GM12878 (cell line): ENCODE data around the gene STAT5A. TPM values are rescaled to one million over a fixed set of nuclear protein-coding genes. Genes with fewer than 3 reads are reported as not detected.

ENCODE experiments used
- BMI1 ChIP-seq: fragments of 450-650 bp; IDR thresholded peaks from 2 replicates; pipeline ENCODE4 v1.6.1; 2016; ENCODE audit warnings: mild to moderate bottlenecking, moderate library complexity, borderline replicate concordance
- CEBPZ ChIP-seq: fragments of 150-350 bp; IDR thresholded peaks from 2 replicates; pipeline ENCODE4 v1.6.1; 2016; ENCODE audit warnings: low read depth, low read length
- CREM ChIP-seq: IDR thresholded peaks from 2 replicates; pipeline ENCODE4 v1.6.1; 2014; ENCODE audit warnings: antibody characterized with exemption, low read depth
- E4F1 ChIP-seq: fragments of 450-650 bp; IDR thresholded peaks from 2 replicates; pipeline ENCODE4 v1.6.1; 2018; ENCODE audit warnings: borderline replicate concordance, mild to moderate bottlenecking; ENCODE audit not compliant: partially characterized antibody
- EGR1 ChIP-seq, 2 experiments: IDR thresholded peaks; 1 replicate in 1 of 2; 2 replicates in 1 of 2; pipeline ENCODE4 v1.6.1; 2011 to 2012; ENCODE audit warnings: low read depth in 2 of 2, low read length in 2 of 2, borderline replicate concordance in 1 of 2, mild to moderate bottlenecking in 1 of 2, moderate library complexity in 1 of 2
- GABPA ChIP-seq: IDR thresholded peaks from 2 replicates; pipeline ENCODE4 v1.6.1; 2014; ENCODE audit warnings: antibody characterized with exemption, low read depth, mild to moderate bottlenecking, inconsistent platforms
- MAX ChIP-seq: IDR thresholded peaks from 2 replicates; pipeline ENCODE4 v1.6.1; 2012; ENCODE audit warnings: low read depth, low read length, improper control_type of control experiment
- MEF2B ChIP-seq: fragments of 450-650 bp; IDR thresholded peaks from 2 replicates; pipeline ENCODE4 v1.6.1; 2018; ENCODE audit warnings: mild to moderate bottlenecking, moderate library complexity; ENCODE audit not compliant: partially characterized antibody, poor library complexity, severe bottlenecking
- MTA2 ChIP-seq: fragments of 450-650 bp; IDR thresholded peaks from 2 replicates; pipeline ENCODE4 v1.6.1; 2016; ENCODE audit warnings: low read depth, mild to moderate bottlenecking, moderate library complexity
- MTA3 ChIP-seq: IDR thresholded peaks from 2 replicates; pipeline ENCODE4 v1.6.1; 2012; ENCODE audit warnings: low read length, inconsistent platforms, borderline replicate concordance
- NFXL1 ChIP-seq: fragments of 450-650 bp; IDR thresholded peaks from 2 replicates; pipeline ENCODE4 v1.6.1; 2017; ENCODE audit warnings: antibody characterized with exemption, mild to moderate bottlenecking, borderline replicate concordance
- PAX8 ChIP-seq: fragments of 450-650 bp; IDR thresholded peaks from 2 replicates; pipeline ENCODE4 v1.6.1; 2017; ENCODE audit warnings: mild to moderate bottlenecking, moderate library complexity
- POLR2A ChIP-seq: IDR thresholded peaks from 2 replicates; pipeline ENCODE4 v1.6.1; 2011; ENCODE audit warnings: low read depth, mild to moderate bottlenecking, low read length
- RUNX3 ChIP-seq: IDR thresholded peaks from 2 replicates; pipeline ENCODE4 v1.6.1; 2012; ENCODE audit warnings: low read length, inconsistent platforms
- SIX5 ChIP-seq: IDR thresholded peaks from 2 replicates; pipeline ENCODE4 v1.6.1; 2011; ENCODE audit warnings: mild to moderate bottlenecking, low read depth, low read length, moderate library complexity; ENCODE audit not compliant: severe bottlenecking
- SMAD1 ChIP-seq: fragments of 450-650 bp; IDR thresholded peaks from 2 replicates; pipeline ENCODE4 v1.6.1; 2018; ENCODE audit warnings: mild to moderate bottlenecking, low read depth; ENCODE audit not compliant: partially characterized antibody
- SMARCA5 ChIP-seq: fragments of 450-650 bp; IDR thresholded peaks from 2 replicates; pipeline ENCODE4 v1.6.1; 2017; ENCODE audit warnings: mild to moderate bottlenecking
- WRNIP1 ChIP-seq: IDR thresholded peaks from 2 replicates; pipeline ENCODE4 v1.6.1; 2011; ENCODE audit warnings: low read depth, low read length, improper control_type of control experiment, borderline replicate concordance
- ZSCAN29 ChIP-seq: fragments of 450-650 bp; IDR thresholded peaks from 2 replicates; pipeline ENCODE4 v1.6.1; 2017; ENCODE audit warnings: mild to moderate bottlenecking, moderate library complexity
- polyA plus RNA-seq, 11 experiments: library from polyadenylated mRNA; depleted of rRNA in 4 of 11; unstranded in 6 of 11; stranded (reverse) in 5 of 11; fragments of >200 nt; fragmentation: Nextera tagmentation in 4 of 11; fragmentation: Illumina TruSeq in 1 of 11; extraction: Ambion mirVana in 4 of 11; extraction: Trizol in 1 of 11; gene quantifications; 1 replicate in 1 of 11; 2 replicates in 10 of 11; pipeline versions ENCODE4 v1.2.1 to v1.2.3, GENCODE V29; 2011 to 2016; ENCODE audit warnings: inconsistent platforms in 2 of 11, missing spikeins in 2 of 11, low read depth in 1 of 11
- total RNA-seq, 4 experiments: library from RNA; depleted of rRNA in 3 of 4; stranded (reverse); fragments of >200 nt in 3 of 4; fragmentation: Illumina TruSeq in 1 of 4; extraction: Trizol in 1 of 4; gene quantifications; 2 replicates each; pipeline versions ENCODE4 v1.2.1 to v1.2.3, GENCODE V29; 2013 to 2021
- TF ChIP-seq, protein P1 (sequence below): IDR thresholded peaks from 2 replicates; pipeline ENCODE4 v1.6.1; 2011; ENCODE audit warnings: borderline replicate concordance, low read depth, mild to moderate bottlenecking, moderate library complexity, low read length; ENCODE audit not compliant: insufficient read depth, poor library complexity, severe bottlenecking
- TF ChIP-seq, protein P2 (sequence below): fragments of 450-650 bp; IDR thresholded peaks from 2 replicates; pipeline ENCODE4 v1.6.1; 2016; ENCODE audit warnings: mild to moderate bottlenecking

Gene STAT5A
- total and polyA plus RNA-seq, 10 of the 15 experiments (the other 5 are each of a cell fraction or from before 2014, with no cell fraction given) = 14.8 to 86.4 (median 41.5) TPM

DNA sequence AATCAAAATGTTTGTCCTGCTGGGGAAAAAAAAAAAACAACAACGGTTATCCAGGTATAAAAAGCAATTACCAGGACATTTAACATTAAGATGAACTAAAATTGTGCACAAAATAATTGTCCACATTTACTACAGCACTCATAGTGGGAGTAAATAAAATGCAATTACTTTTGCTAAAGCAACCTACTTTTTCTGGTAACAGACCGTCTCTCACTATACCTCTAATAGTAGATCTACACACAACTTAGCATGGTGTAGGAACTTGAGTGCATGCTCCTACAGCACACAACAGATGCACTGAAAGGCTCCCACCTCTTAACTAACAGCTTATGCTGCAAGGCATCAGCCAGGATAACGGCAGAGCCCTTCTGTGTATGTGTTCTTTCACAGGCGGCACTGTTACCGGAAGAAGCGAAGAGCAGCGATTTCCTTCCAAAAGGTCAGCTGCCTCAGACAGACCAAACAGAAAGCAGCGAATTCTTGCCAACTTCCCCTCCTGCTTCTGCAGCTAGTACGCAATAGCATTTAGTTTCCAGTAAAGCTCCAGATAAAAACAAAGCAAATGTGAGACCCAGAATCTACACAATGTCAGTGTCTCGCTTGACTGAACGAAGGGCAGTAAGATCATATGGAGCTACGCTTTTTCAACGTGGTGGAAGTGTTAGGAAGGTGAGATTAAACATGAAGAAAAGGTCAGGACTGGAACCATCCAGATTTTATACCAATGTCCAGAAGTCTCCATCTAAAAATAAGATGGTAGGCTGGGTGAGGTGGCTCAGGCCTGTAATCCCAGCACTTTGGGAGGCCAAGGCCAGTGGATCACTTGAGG is 39.7 kb upstream of the STAT5A start (continued):
- no peak for TF ChIP-seq CEBPZ
- TF ChIP-seq GABPA = peak; percentile 76
- no peak for TF ChIP-seq BMI1
- TF ChIP-seq, protein P1, sequence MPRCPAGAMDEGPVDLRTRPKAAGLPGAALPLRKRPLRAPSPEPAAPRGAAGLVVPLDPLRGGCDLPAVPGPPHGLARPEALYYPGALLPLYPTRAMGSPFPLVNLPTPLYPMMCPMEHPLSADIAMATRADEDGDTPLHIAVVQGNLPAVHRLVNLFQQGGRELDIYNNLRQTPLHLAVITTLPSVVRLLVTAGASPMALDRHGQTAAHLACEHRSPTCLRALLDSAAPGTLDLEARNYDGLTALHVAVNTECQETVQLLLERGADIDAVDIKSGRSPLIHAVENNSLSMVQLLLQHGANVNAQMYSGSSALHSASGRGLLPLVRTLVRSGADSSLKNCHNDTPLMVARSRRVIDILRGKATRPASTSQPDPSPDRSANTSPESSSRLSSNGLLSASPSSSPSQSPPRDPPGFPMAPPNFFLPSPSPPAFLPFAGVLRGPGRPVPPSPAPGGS = no peak
- no peak for TF ChIP-seq CREM
- peak; percentile 81 for TF ChIP-seq POLR2A
- TF ChIP-seq SIX5 = no peak
- TF ChIP-seq MAX = 0 out of 2 replicates have a peak, but pooled peaks have one; percentile 27
- no peak for TF ChIP-seq WRNIP1
- no peak for TF ChIP-seq MTA2
- no peak for TF ChIP-seq NFXL1
- TF ChIP-seq MEF2B = no peak
- TF ChIP-seq ZSCAN29 = no peak
- no peak for TF ChIP-seq MTA3
- no peak for TF ChIP-seq EGR1 (IDR thresholded peaks at IDR 0.05; ENCODE audit: borderline replicate concordance in 1 of 2, low read depth in 2 of 2, low read length in 2 of 2)
- no peak for TF ChIP-seq SMAD1
- TF ChIP-seq E4F1 = peak; percentile 16
- TF ChIP-seq PAX8 = 0 out of 2 replicates have a peak, but pooled peaks have one; percentile 23
- TF ChIP-seq, protein P2, sequence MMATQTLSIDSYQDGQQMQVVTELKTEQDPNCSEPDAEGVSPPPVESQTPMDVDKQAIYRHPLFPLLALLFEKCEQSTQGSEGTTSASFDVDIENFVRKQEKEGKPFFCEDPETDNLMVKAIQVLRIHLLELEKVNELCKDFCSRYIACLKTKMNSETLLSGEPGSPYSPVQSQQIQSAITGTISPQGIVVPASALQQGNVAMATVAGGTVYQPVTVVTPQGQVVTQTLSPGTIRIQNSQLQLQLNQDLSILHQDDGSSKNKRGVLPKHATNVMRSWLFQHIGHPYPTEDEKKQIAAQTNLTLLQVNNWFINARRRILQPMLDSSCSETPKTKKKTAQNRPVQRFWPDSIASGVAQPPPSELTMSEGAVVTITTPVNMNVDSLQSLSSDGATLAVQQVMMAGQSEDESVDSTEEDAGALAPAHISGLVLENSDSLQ = no peak
- TF ChIP-seq RUNX3 = no peak
- no peak for TF ChIP-seq SMARCA5
